Endometrial microvascular endothelial cells (primary cell): ENCODE data around the gene SELL. TPM values are rescaled to one million over a fixed set of nuclear protein-coding genes. Genes with fewer than 3 reads are reported as not detected.

Source experiments
- total RNA-seq: library from RNA; depleted of rRNA; stranded (reverse); fragments of >200 nt; gene quantifications from one replicate; pipeline ENCODE4 v1.2.3, GENCODE V29; 2015; ENCODE audit errors: inconsistent ontology term

The SELL gene
- total RNA-seq, 1 donor from 2014 or later: not detected

Other genes with a start within 250 kb of the SELL start
- gene SLC19A2, start 225.7 kb downstream of the SELL start, total RNA-seq: 12.7 TPM
- gene F5, start 125.1 kb downstream of the SELL start, total RNA-seq: not detected
- 3.3 TPM for gene SELP, start 81.5 kb downstream of the SELL start, total RNA-seq
- 5.9 TPM for gene SELE, start 22.5 kb upstream of the SELL start, total RNA-seq
- gene METTL18, start 83.3 kb upstream of the SELL start, total RNA-seq: 3.7 TPM
- 5.2 TPM for gene SCYL3, start 182.3 kb upstream of the SELL start, total RNA-seq